ENCODE results near the gene MBOAT1.

DNA sequence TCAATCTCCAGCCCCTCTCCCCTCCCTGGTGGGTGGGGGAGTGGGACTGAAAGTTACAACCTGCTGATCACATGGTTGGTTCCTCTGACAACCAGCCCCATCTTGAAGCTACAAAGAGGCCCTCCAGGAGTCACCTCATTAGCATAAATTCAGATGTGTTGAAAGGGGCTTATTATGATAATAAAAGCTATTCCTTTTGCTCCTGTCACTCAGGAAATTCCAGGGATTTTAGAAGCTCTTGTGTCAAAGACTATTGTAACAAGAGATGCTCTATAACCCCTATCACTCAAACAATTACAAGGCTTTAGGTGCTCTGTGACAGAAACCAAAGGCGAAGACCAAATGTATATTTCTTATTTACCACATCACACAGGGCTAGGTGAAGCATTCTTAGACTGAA, 30.1 kb upstream of the MBOAT1 start:
- no peak for TF ChIP-seq ZNF565 (CRISPR knock-in tag; conservative IDR thresholded peaks at IDR 0.05; ENCODE audit: low read depth)
- TF ChIP-seq, protein P1, sequence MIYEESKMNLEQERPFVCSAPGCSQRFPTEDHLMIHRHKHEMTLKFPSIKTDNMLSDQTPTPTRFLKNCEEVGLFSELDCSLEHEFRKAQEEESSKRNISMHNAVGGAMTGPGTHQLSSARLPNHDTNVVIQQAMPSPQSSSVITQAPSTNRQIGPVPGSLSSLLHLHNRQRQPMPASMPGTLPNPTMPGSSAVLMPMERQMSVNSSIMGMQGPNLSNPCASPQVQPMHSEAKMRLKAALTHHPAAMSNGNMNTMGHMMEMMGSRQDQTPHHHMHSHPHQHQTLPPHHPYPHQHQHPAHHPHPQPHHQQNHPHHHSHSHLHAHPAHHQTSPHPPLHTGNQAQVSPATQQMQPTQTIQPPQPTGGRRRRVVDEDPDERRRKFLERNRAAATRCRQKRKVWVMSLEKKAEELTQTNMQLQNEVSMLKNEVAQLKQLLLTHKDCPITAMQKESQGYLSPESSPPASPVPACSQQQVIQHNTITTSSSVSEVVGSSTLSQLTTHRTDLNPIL (CRISPR knock-in tag; IDR thresholded peaks at IDR 0.05; ENCODE audit: low read depth): no peak
- TF ChIP-seq ZFP30 (CRISPR knock-in tag; IDR thresholded peaks at IDR 0.05): no peak
- TF ChIP-seq, protein P2, sequence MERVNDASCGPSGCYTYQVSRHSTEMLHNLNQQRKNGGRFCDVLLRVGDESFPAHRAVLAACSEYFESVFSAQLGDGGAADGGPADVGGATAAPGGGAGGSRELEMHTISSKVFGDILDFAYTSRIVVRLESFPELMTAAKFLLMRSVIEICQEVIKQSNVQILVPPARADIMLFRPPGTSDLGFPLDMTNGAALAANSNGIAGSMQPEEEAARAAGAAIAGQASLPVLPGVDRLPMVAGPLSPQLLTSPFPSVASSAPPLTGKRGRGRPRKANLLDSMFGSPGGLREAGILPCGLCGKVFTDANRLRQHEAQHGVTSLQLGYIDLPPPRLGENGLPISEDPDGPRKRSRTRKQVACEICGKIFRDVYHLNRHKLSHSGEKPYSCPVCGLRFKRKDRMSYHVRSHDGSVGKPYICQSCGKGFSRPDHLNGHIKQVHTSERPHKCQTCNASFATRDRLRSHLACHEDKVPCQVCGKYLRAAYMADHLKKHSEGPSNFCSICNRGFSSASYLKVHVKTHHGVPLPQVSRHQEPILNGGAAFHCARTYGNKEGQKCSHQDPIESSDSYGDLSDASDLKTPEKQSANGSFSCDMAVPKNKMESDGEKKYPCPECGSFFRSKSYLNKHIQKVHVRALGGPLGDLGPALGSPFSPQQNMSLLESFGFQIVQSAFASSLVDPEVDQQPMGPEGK (CRISPR knock-in tag; IDR thresholded peaks at IDR 0.05; ENCODE audit: borderline replicate concordance): no peak
- TF ChIP-seq, protein P3, sequence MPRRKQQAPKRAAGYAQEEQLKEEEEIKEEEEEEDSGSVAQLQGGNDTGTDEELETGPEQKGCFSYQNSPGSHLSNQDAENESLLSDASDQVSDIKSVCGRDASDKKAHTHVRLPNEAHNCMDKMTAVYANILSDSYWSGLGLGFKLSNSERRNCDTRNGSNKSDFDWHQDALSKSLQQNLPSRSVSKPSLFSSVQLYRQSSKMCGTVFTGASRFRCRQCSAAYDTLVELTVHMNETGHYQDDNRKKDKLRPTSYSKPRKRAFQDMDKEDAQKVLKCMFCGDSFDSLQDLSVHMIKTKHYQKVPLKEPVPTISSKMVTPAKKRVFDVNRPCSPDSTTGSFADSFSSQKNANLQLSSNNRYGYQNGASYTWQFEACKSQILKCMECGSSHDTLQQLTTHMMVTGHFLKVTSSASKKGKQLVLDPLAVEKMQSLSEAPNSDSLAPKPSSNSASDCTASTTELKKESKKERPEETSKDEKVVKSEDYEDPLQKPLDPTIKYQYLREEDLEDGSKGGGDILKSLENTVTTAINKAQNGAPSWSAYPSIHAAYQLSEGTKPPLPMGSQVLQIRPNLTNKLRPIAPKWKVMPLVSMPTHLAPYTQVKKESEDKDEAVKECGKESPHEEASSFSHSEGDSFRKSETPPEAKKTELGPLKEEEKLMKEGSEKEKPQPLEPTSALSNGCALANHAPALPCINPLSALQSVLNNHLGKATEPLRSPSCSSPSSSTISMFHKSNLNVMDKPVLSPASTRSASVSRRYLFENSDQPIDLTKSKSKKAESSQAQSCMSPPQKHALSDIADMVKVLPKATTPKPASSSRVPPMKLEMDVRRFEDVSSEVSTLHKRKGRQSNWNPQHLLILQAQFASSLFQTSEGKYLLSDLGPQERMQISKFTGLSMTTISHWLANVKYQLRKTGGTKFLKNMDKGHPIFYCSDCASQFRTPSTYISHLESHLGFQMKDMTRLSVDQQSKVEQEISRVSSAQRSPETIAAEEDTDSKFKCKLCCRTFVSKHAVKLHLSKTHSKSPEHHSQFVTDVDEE (CRISPR knock-in tag; IDR thresholded peaks at IDR 0.05): no peak
- no peak for TF ChIP-seq CSDC2 (CRISPR knock-in tag; IDR thresholded peaks at IDR 0.05)
- TF ChIP-seq ISL1 (CRISPR knock-in tag; IDR thresholded peaks at IDR 0.05): no peak
- no peak for TF ChIP-seq TCF4 (CRISPR knock-in tag; IDR thresholded peaks at IDR 0.05; ENCODE audit: borderline replicate concordance)

Measured in SK-N-SH treated with all-trans-retinoic acid at 6 μM for 48 hours (cell line).